WTC11 (cell line): ENCODE results near the gene PRDM2. TPM values are rescaled to one million over a fixed set of nuclear protein-coding genes. Genes with fewer than 3 reads are reported as not detected.

Source experiments
- ATAC-seq: fragments of 200-7000 bp; cut with Tn5 transposase; 2 replicates; pipeline ENCODE4 v1.10.0; 2021; ENCODE audit warnings: mild to moderate bottlenecking, moderate library complexity
- CTCF ChIA-PET: fragments of 300-600 bp; sonication (Branson Sonifier 250); formaldehyde crosslinking; loops from one replicate; lab custom pipeline; 2021; ENCODE audit warnings: antibody characterized with exemption; lab: Charles Lee
- POLR2A ChIA-PET: fragments of 350-600 bp; sonication (Branson Sonifier 250); formaldehyde crosslinking; loops from one replicate; lab custom pipeline; 2021; ENCODE audit warnings: antibody characterized with exemption; lab: Charles Lee
- DNase-seq: peaks from one replicate; pipeline ENCODE4 v3.0.0; 2021; ENCODE audit warnings: low spot score
- H3K27ac Mint-ChIP-seq: 2 replicates; pipeline ENCODE4 v1.8.0; 2021; ENCODE audit warnings: mixed read lengths
- H3K27me3 Mint-ChIP-seq: 2 replicates; pipeline ENCODE4 v1.8.0; 2021; ENCODE audit warnings: low read depth, mild to moderate bottlenecking, moderate library complexity, mixed read lengths
- H3K36me3 Mint-ChIP-seq: 2 replicates; pipeline ENCODE4 v1.8.0; 2021; ENCODE audit warnings: mixed read lengths
- H3K4me1 Mint-ChIP-seq: 2 replicates; pipeline ENCODE4 v1.8.0; 2022; ENCODE audit warnings: mixed read lengths
- H3K4me3 Mint-ChIP-seq: 2 replicates; pipeline ENCODE4 v1.8.0; 2021; ENCODE audit warnings: mild to moderate bottlenecking, moderate library complexity, mixed read lengths
- H3K9me3 Mint-ChIP-seq: 2 replicates; pipeline ENCODE4 v1.8.0; 2021; ENCODE audit warnings: mixed read lengths
- AFF4 ChIP-seq: sonication (generic); formaldehyde crosslinking; IDR thresholded peaks from 2 replicates; pipeline ENCODE4 v1.8.1; 2023; ENCODE audit warnings: mild to moderate bottlenecking, missing genetic modification reagents, borderline replicate concordance
- ARID4B ChIP-seq: sonication (generic); formaldehyde crosslinking; IDR thresholded peaks from 2 replicates; pipeline ENCODE4 v1.8.0; 2023; ENCODE audit warnings: missing genetic modification reagents, mild to moderate bottlenecking, borderline replicate concordance
- CDX4 ChIP-seq: fragments of 250-450 bp; sonication (Bioruptor Pico); IDR thresholded peaks from 2 replicates; pipeline ENCODE4 v1.9.0; 2021; ENCODE audit warnings: moderate library complexity, mild to moderate bottlenecking, inconsistent platforms, borderline replicate concordance
- CTCF ChIP-seq: fragments of 200-600 bp; IDR thresholded peaks from 2 replicates; pipeline ENCODE4 v1.8.0; 2022; ENCODE audit warnings: antibody characterized with exemption
- HMGA2 ChIP-seq: fragments of 250-450 bp; sonication (Bioruptor Pico); IDR thresholded peaks from 2 replicates; pipeline ENCODE4 v1.4.0; 2021; ENCODE audit warnings: mild to moderate bottlenecking, moderate library complexity
- KAT7 ChIP-seq: sonication (generic); formaldehyde crosslinking; IDR thresholded peaks from 2 replicates; pipeline ENCODE4 v1.8.1; 2023; ENCODE audit warnings: missing genetic modification reagents, mild to moderate bottlenecking, borderline replicate concordance
- SOX15 ChIP-seq: fragments of 250-450 bp; sonication (Bioruptor Pico); IDR thresholded peaks from 2 replicates; pipeline ENCODE4 v1.9.0; 2021; ENCODE audit warnings: mild to moderate bottlenecking
- TEAD1 ChIP-seq: sonication (generic); formaldehyde crosslinking; IDR thresholded peaks from 2 replicates; pipeline ENCODE4 v1.8.0; 2022; ENCODE audit warnings: mild to moderate bottlenecking, missing genetic modification reagents
- TEAD4 ChIP-seq: sonication (generic); formaldehyde crosslinking; IDR thresholded peaks from 2 replicates; pipeline ENCODE4 v1.8.0; 2022; ENCODE audit warnings: mild to moderate bottlenecking, missing genetic modification reagents
- ZNF121 ChIP-seq: sonication (generic); formaldehyde crosslinking; IDR thresholded peaks from 2 replicates; pipeline ENCODE4 v1.8.0; 2023; ENCODE audit warnings: missing genetic modification reagents
- ZSCAN18 ChIP-seq: fragments of 250-450 bp; sonication (Bioruptor Pico); IDR thresholded peaks from 2 replicates; pipeline ENCODE4 v2.1.2; 2022; ENCODE audit warnings: mild to moderate bottlenecking, moderate library complexity
- total RNA-seq: library from RNA; stranded (reverse); gene quantifications from 3 replicates; pipeline ENCODE4 v1.2.3, GENCODE V29; 2021
- TF ChIP-seq, protein P1 (sequence below): sonication (generic); formaldehyde crosslinking; IDR thresholded peaks from 2 replicates; pipeline ENCODE4 v1.8.0; 2022; ENCODE audit warnings: mild to moderate bottlenecking, missing genetic modification reagents
- TF ChIP-seq, protein P2 (sequence below): sonication (generic); formaldehyde crosslinking; IDR thresholded peaks from 2 replicates; pipeline ENCODE4 v1.8.0; 2022; ENCODE audit warnings: mild to moderate bottlenecking, missing genetic modification reagents

Gene PRDM2
- total RNA-seq, 1 experiment from 2014 or later: 25.0 TPM

DNA sequence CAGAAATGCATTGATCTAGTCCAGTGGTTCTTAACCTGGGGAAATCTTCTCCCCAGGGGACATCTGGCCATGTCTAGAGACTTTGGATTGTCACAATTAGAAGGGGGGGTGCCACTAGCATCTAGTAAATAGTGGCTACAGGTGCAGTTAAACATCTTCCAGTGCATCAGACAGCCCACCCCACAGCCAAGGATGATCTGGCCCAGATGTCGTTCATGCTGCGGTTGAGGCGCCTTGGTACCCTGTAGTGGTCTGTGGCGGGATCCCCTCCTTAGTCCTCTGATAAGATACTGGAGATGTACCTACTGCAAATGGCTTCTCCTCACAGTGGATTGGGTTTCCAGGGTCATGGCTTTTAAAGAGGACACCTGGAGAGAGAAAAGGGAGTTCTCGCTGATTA is 69.8 kb downstream of the PRDM2 start:
- H3K4me1 Mint-ChIP-seq: peaks cover 11% of the 10 kb centered on the region
- TF ChIP-seq, protein P1, sequence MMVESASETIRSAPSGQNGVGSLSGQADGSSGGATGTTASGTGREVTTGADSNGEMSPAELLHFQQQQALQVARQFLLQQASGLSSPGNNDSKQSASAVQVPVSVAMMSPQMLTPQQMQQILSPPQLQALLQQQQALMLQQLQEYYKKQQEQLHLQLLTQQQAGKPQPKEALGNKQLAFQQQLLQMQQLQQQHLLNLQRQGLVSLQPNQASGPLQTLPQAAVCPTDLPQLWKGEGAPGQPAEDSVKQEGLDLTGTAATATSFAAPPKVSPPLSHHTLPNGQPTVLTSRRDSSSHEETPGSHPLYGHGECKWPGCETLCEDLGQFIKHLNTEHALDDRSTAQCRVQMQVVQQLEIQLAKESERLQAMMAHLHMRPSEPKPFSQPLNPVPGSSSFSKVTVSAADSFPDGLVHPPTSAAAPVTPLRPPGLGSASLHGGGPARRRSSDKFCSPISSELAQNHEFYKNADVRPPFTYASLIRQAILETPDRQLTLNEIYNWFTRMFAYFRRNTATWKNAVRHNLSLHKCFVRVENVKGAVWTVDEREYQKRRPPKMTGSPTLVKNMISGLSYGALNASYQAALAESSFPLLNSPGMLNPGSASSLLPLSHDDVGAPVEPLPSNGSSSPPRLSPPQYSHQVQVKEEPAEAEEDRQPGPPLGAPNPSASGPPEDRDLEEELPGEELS (CRISPR knock-in tag): no peak
- TF ChIP-seq TEAD4 (CRISPR knock-in tag) (no peak), KAT7 (no peak), CDX4 (no peak), CTCF (no peak), ZNF121 (no peak), ZSCAN18 (CRISPR knock-in tag) (no peak), HMGA2 (CRISPR knock-in tag) (no peak), AFF4 (CRISPR knock-in tag) (no peak), SOX15 (CRISPR knock-in tag) (no peak), ARID4B (CRISPR knock-in tag) (no peak), TEAD1 (CRISPR knock-in tag) (no peak)
- TF ChIP-seq, protein P2, sequence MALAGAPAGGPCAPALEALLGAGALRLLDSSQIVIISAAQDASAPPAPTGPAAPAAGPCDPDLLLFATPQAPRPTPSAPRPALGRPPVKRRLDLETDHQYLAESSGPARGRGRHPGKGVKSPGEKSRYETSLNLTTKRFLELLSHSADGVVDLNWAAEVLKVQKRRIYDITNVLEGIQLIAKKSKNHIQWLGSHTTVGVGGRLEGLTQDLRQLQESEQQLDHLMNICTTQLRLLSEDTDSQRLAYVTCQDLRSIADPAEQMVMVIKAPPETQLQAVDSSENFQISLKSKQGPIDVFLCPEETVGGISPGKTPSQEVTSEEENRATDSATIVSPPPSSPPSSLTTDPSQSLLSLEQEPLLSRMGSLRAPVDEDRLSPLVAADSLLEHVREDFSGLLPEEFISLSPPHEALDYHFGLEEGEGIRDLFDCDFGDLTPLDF (CRISPR knock-in tag): no peak
- ChIA-PET CTCF (no interaction called here), POLR2A (no interaction called here)
- H3K27me3 Mint-ChIP-seq: no peaks in the 10 kb centered on the region
- H3K36me3 Mint-ChIP-seq: peaks cover 7% of the 10 kb centered on the region; the same call in 1 of the 2 replicates
- H3K27ac Mint-ChIP-seq: no peak overlapping the region
- ATAC-seq (no peak), DNase-seq (no peak)
- no peak overlapping the region for H3K4me3 Mint-ChIP-seq
- H3K9me3 Mint-ChIP-seq: no peaks in the 10 kb centered on the region
